GM23338 (cell line): Measurements from ENCODE around the gene KCNB1. TPM values are rescaled to one million over a fixed set of nuclear protein-coding genes. Genes with fewer than 3 reads are reported as not detected.

Experiments used
- ATAC-seq: fragments of 200-7000 bp; cut with Tn5 transposase; 3 replicates; pipeline ENCODE4 v1.9.1; 2020
- DNase-seq: peaks from one replicate; pipeline ENCODE4 v3.0.0-alpha.2; 2015; ENCODE audit warnings: low spot score
- H2AFZ ChIP-seq: fragments of 200-600 bp; sonication (generic); 2 replicates; pipeline ENCODE4 v1.8.0; 2016; ENCODE audit warnings: antibody characterized with exemption, mild to moderate bottlenecking, moderate library complexity
- H3F3A ChIP-seq: fragments of 200-600 bp; sonication (generic); replicated peaks from 2 replicates; pipeline ENCODE4 v1.8.0; 2017; ENCODE audit warnings: antibody characterized with exemption, mixed run types, low read depth
- H3K27ac ChIP-seq: fragments of 200-600 bp; sonication (generic); 2 replicates; pipeline ENCODE4 v1.6.1; 2016; ENCODE audit warnings: low read depth
- H3K27me3 ChIP-seq: fragments of 200-600 bp; sonication (generic); 2 replicates; pipeline ENCODE4 v1.8.0; 2016; ENCODE audit warnings: mild to moderate bottlenecking, mixed run types, moderate library complexity; ENCODE audit not compliant: insufficient read depth
- H3K36me3 ChIP-seq: fragments of 200-600 bp; sonication (generic); 2 replicates; pipeline ENCODE4 v1.8.0; 2016; ENCODE audit warnings: mild to moderate bottlenecking; ENCODE audit not compliant: insufficient read depth
- H3K4me1 ChIP-seq: fragments of 200-600 bp; sonication (generic); 2 replicates; pipeline ENCODE4 v1.8.0; 2016; ENCODE audit warnings: mild to moderate bottlenecking, moderate library complexity; ENCODE audit not compliant: insufficient read depth
- H3K4me2 ChIP-seq: fragments of 200-600 bp; sonication (generic); 2 replicates; pipeline ENCODE4 v1.7.1; 2017; ENCODE audit warnings: mixed run types
- H3K4me3 ChIP-seq: fragments of 200-600 bp; sonication (generic); 2 replicates; pipeline ENCODE4 v1.6.1; 2016; ENCODE audit warnings: mixed run types
- H3K79me2 ChIP-seq: fragments of 200-600 bp; sonication (generic); replicated peaks from 2 replicates; pipeline ENCODE4 v1.8.0; 2017; ENCODE audit warnings: mild to moderate bottlenecking; ENCODE audit not compliant: insufficient read depth
- H3K9me2 ChIP-seq: fragments of 200-600 bp; sonication (generic); 2 replicates; pipeline ENCODE4 v1.8.0; 2017; ENCODE audit not compliant: insufficient read depth
- H4K20me1 ChIP-seq: fragments of 200-600 bp; sonication (generic); replicated peaks from 2 replicates; pipeline ENCODE4 v1.8.0; 2017; ENCODE audit warnings: mild to moderate bottlenecking; ENCODE audit not compliant: insufficient read depth
- H3K27ac Mint-ChIP-seq: 2 replicates; pipeline ENCODE4 v1.8.0; 2020; ENCODE audit warnings: inconsistent platforms, mild to moderate bottlenecking, moderate library complexity, mixed read lengths
- H3K27me3 Mint-ChIP-seq: 3 replicates; pipeline ENCODE4 v1.8.0; 2022; ENCODE audit warnings: low read depth, mild to moderate bottlenecking, moderate library complexity, mixed read lengths, inconsistent platforms; ENCODE audit not compliant: insufficient read depth, poor library complexity
- H3K36me3 Mint-ChIP-seq: 3 replicates; pipeline ENCODE4 v1.8.0; 2021; ENCODE audit warnings: low read depth, mild to moderate bottlenecking, inconsistent platforms, moderate library complexity, mixed read lengths
- H3K4me1 Mint-ChIP-seq: 3 replicates; pipeline ENCODE4 v1.8.0; 2020; ENCODE audit warnings: mild to moderate bottlenecking, inconsistent platforms, mixed read lengths
- H3K4me3 Mint-ChIP-seq: 3 replicates; pipeline ENCODE4 v1.8.0; 2021; ENCODE audit warnings: moderate library complexity, mild to moderate bottlenecking, inconsistent platforms, mixed read lengths
- H3K9me3 Mint-ChIP-seq: 3 replicates; pipeline ENCODE4 v1.8.0; 2020; ENCODE audit warnings: moderate library complexity, mild to moderate bottlenecking, inconsistent platforms, mixed read lengths
- CREB1 ChIP-seq: fragments of 250-450 bp; sonication (Bioruptor Pico); IDR thresholded peaks from 2 replicates; pipeline ENCODE4 v1.5.0; 2020; ENCODE audit warnings: low read depth, mild to moderate bottlenecking, moderate library complexity
- EZH2 ChIP-seq: fragments of 200-600 bp; sonication (generic); IDR thresholded peaks from one replicate; pipeline ENCODE4 v1.8.0; 2017; ENCODE audit warnings: antibody characterized with exemption, mild to moderate bottlenecking, low read depth; ENCODE audit not compliant: unreplicated experiment
- EZH2phosphoT487 ChIP-seq: fragments of 200-600 bp; sonication (generic); IDR thresholded peaks from one replicate; pipeline ENCODE4 v1.8.1; 2018; ENCODE audit warnings: antibody characterized with exemption; ENCODE audit not compliant: unreplicated experiment
- JUNB ChIP-seq: IDR thresholded peaks from one replicate; pipeline ENCODE4 v1.6.1; 2016; ENCODE audit warnings: antibody characterized with exemption; ENCODE audit not compliant: unreplicated experiment
- NANOG ChIP-seq: IDR thresholded peaks from 2 replicates; pipeline ENCODE4 v1.6.1; 2016; ENCODE audit warnings: antibody characterized with exemption, borderline replicate concordance
- POLR2AphosphoS5 ChIP-seq: IDR thresholded peaks from 2 replicates; pipeline ENCODE4 v1.6.1; 2016; ENCODE audit warnings: antibody characterized with exemption, low read depth
- STAT1 ChIP-seq: IDR thresholded peaks from one replicate; pipeline ENCODE4 v1.6.1; 2016; ENCODE audit warnings: antibody characterized with exemption; ENCODE audit not compliant: unreplicated experiment
- ZNF114 ChIP-seq: fragments of 250-450 bp; sonication (Bioruptor Pico); IDR thresholded peaks from 2 replicates; pipeline ENCODE4 v1.5.0; 2020; ENCODE audit warnings: mild to moderate bottlenecking, moderate library complexity
- ZNF331 ChIP-seq: fragments of 250-450 bp; sonication (Bioruptor Pico); IDR thresholded peaks from 2 replicates; pipeline ENCODE4 v1.5.0; 2020; ENCODE audit warnings: low read depth, mild to moderate bottlenecking, moderate library complexity
- polyA plus RNA-seq: library from polyadenylated mRNA; unstranded; fragments of >200 nt; fragmentation: Nextera tagmentation; extraction: Ambion mirVana; gene quantifications from 2 replicates; pipeline ENCODE4 v1.2.1, GENCODE V29; 2016
- total RNA-seq: library from RNA; depleted of rRNA; stranded (reverse); fragments of >200 nt; shearing (Covaris generic); gene quantifications from 2 replicates; pipeline ENCODE4 v1.2.3, GENCODE V29; 2014
- TF ChIP-seq, protein P1 (sequence below): fragments of 250-450 bp; sonication (Bioruptor Pico); IDR thresholded peaks from 2 replicates; pipeline ENCODE4 v1.5.0; 2020; ENCODE audit warnings: mild to moderate bottlenecking, moderate library complexity
- TF ChIP-seq, protein P2 (sequence below), 2 experiments: fragments of 200-600 bp in 1 of 2; sonication (generic) in 1 of 2; conservative IDR thresholded peaks; 2 replicates each; pipeline versions ENCODE4 v1.5.1 to v1.6.1; 2016 to 2017; ENCODE audit warnings: antibody characterized with exemption in 2 of 2, low read depth in 2 of 2, mild to moderate bottlenecking in 2 of 2, moderate library complexity in 1 of 2
- TF ChIP-seq, protein P3 (sequence below): IDR thresholded peaks from 2 replicates; pipeline ENCODE4 v1.6.1; 2016; ENCODE audit warnings: antibody characterized with exemption
- TF ChIP-seq, protein P4 (sequence below): IDR thresholded peaks from one replicate; pipeline ENCODE4 v1.6.1; 2018; ENCODE audit warnings: antibody characterized with exemption; ENCODE audit not compliant: unreplicated experiment

Gene KCNB1
- total and polyA plus RNA-seq, 2 experiments from 2014 or later, result 0.28 to 0.29 TPM

DNA sequence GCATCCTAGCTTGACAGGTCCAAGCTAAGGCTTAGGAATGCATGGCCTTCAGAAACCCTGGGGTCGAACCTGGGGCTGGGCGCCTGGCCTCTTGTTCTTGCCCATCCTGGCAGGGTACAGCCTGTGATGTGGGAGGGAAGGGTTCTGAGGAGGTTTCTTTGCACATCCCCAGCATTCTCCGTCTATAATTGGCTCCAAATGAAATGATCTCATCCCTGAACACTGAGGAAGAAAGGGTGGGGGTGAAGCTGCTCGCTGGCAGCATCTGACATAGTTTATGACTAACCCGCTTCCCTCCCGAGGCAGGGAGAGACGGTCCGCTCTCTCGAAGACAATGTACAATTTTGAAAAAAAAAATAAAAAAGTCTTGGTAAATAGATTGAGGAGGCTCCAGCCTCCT, 137.5 kb downstream of the KCNB1 start:
- H3K27ac Mint-ChIP-seq, result no peak overlapping the region
- no peak overlapping the region for H3K4me2 ChIP-seq
- ATAC-seq, result no peak

More for the DNA sequence above, 137.5 kb downstream of the KCNB1 start:
- Histone ChIP-seq H3K79me2 (no peaks in the 10 kb centered on the region), H3K36me3 (no peaks in the 10 kb centered on the region), H3K27ac (no peak overlapping the region), H3K27me3 (no peaks in the 10 kb centered on the region), H4K20me1 (no peaks in the 10 kb centered on the region; the same call in none of the 2 replicates), H2AFZ (no peak overlapping the region), H3K9me2 (no peaks in the 10 kb centered on the region), H3K4me3 (no peak overlapping the region), H3K4me1 (no peaks in the 10 kb centered on the region), H3F3A (0 out of 2 replicates have a peak, but pooled peaks cover 3% of the 10 kb centered on the region)
- DNase-seq, result no peak
- Mint-ChIP-seq H3K36me3 (no peaks in the 10 kb centered on the region), H3K27me3 (peaks cover 13% of the 10 kb centered on the region), H3K9me3 (no peaks in the 10 kb centered on the region), H3K4me1 (peaks cover 6% of the 10 kb centered on the region; the same call in 1 of the 3 replicates), H3K4me3 (no peak overlapping the region)
- TF ChIP-seq, protein P1, sequence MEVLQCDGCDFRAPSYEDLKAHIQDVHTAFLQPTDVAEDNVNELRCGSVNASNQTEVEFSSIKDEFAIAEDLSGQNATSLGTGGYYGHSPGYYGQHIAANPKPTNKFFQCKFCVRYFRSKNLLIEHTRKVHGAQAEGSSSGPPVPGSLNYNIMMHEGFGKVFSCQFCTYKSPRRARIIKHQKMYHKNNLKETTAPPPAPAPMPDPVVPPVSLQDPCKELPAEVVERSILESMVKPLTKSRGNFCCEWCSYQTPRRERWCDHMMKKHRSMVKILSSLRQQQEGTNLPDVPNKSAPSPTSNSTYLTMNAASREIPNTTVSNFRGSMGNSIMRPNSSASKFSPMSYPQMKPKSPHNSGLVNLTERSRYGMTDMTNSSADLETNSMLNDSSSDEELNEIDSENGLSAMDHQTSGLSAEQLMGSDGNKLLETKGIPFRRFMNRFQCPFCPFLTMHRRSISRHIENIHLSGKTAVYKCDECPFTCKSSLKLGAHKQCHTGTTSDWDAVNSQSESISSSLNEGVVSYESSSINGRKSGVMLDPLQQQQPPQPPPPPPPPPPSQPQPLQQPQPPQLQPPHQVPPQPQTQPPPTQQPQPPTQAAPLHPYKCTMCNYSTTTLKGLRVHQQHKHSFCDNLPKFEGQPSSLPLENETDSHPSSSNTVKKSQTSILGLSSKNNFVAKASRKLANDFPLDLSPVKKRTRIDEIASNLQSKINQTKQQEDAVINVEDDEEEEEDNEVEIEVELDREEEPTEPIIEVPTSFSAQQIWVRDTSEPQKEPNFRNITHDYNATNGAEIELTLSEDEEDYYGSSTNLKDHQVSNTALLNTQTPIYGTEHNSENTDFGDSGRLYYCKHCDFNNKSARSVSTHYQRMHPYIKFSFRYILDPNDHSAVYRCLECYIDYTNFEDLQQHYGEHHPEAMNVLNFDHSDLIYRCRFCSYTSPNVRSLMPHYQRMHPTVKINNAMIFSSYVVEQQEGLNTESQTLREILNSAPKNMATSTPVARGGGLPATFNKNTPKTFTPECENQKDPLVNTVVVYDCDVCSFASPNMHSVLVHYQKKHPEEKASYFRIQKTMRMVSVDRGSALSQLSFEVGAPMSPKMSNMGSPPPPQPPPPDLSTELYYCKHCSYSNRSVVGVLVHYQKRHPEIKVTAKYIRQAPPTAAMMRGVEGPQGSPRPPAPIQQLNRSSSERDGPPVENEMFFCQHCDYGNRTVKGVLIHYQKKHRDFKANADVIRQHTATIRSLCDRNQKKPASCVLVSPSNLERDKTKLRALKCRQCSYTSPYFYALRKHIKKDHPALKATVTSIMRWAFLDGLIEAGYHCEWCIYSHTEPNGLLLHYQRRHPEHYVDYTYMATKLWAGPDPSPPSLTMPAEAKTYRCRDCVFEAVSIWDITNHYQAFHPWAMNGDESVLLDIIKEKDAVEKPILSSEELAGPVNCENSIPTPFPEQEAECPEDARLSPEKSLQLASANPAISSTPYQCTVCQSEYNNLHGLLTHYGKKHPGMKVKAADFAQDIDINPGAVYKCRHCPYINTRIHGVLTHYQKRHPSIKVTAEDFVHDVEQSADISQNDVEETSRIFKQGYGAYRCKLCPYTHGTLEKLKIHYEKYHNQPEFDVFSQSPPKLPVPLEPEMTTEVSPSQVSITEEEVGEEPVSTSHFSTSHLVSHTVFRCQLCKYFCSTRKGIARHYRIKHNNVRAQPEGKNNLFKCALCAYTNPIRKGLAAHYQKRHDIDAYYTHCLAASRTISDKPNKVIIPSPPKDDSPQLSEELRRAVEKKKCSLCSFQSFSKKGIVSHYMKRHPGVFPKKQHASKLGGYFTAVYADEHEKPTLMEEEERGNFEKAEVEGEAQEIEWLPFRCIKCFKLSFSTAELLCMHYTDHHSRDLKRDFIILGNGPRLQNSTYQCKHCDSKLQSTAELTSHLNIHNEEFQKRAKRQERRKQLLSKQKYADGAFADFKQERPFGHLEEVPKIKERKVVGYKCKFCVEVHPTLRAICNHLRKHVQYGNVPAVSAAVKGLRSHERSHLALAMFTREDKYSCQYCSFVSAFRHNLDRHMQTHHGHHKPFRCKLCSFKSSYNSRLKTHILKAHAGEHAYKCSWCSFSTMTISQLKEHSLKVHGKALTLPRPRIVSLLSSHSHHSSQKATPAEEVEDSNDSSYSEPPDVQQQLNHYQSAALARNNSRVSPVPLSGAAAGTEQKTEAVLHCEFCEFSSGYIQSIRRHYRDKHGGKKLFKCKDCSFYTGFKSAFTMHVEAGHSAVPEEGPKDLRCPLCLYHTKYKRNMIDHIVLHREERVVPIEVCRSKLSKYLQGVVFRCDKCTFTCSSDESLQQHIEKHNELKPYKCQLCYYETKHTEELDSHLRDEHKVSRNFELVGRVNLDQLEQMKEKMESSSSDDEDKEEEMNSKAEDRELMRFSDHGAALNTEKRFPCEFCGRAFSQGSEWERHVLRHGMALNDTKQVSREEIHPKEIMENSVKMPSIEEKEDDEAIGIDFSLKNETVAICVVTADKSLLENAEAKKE (CRISPR knock-in tag), result no peak
- TF ChIP-seq, protein P2, sequence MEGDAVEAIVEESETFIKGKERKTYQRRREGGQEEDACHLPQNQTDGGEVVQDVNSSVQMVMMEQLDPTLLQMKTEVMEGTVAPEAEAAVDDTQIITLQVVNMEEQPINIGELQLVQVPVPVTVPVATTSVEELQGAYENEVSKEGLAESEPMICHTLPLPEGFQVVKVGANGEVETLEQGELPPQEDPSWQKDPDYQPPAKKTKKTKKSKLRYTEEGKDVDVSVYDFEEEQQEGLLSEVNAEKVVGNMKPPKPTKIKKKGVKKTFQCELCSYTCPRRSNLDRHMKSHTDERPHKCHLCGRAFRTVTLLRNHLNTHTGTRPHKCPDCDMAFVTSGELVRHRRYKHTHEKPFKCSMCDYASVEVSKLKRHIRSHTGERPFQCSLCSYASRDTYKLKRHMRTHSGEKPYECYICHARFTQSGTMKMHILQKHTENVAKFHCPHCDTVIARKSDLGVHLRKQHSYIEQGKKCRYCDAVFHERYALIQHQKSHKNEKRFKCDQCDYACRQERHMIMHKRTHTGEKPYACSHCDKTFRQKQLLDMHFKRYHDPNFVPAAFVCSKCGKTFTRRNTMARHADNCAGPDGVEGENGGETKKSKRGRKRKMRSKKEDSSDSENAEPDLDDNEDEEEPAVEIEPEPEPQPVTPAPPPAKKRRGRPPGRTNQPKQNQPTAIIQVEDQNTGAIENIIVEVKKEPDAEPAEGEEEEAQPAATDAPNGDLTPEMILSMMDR (conservative IDR thresholded peaks at IDR 0.05; ENCODE audit: low read depth in 2 of 2), result no peak
- TF ChIP-seq ZNF114 (CRISPR knock-in tag), result no peak
- TF ChIP-seq, protein P3, sequence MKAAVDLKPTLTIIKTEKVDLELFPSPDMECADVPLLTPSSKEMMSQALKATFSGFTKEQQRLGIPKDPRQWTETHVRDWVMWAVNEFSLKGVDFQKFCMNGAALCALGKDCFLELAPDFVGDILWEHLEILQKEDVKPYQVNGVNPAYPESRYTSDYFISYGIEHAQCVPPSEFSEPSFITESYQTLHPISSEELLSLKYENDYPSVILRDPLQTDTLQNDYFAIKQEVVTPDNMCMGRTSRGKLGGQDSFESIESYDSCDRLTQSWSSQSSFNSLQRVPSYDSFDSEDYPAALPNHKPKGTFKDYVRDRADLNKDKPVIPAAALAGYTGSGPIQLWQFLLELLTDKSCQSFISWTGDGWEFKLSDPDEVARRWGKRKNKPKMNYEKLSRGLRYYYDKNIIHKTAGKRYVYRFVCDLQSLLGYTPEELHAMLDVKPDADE, result no peak
- TF ChIP-seq JUNB, result no peak
- TF ChIP-seq STAT1, result no peak
- TF ChIP-seq ZNF331 (CRISPR knock-in tag), result no peak
- no peak for TF ChIP-seq EZH2
- no peak for TF ChIP-seq NANOG
- TF ChIP-seq, protein P4, sequence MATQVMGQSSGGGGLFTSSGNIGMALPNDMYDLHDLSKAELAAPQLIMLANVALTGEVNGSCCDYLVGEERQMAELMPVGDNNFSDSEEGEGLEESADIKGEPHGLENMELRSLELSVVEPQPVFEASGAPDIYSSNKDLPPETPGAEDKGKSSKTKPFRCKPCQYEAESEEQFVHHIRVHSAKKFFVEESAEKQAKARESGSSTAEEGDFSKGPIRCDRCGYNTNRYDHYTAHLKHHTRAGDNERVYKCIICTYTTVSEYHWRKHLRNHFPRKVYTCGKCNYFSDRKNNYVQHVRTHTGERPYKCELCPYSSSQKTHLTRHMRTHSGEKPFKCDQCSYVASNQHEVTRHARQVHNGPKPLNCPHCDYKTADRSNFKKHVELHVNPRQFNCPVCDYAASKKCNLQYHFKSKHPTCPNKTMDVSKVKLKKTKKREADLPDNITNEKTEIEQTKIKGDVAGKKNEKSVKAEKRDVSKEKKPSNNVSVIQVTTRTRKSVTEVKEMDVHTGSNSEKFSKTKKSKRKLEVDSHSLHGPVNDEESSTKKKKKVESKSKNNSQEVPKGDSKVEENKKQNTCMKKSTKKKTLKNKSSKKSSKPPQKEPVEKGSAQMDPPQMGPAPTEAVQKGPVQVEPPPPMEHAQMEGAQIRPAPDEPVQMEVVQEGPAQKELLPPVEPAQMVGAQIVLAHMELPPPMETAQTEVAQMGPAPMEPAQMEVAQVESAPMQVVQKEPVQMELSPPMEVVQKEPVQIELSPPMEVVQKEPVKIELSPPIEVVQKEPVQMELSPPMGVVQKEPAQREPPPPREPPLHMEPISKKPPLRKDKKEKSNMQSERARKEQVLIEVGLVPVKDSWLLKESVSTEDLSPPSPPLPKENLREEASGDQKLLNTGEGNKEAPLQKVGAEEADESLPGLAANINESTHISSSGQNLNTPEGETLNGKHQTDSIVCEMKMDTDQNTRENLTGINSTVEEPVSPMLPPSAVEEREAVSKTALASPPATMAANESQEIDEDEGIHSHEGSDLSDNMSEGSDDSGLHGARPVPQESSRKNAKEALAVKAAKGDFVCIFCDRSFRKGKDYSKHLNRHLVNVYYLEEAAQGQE, result no peak
- no peak for TF ChIP-seq EZH2phosphoT487
- no peak for TF ChIP-seq CREB1
- no peak for TF ChIP-seq POLR2AphosphoS5
